ENCODE results near the gene OCRL.

OCRL gene

GRCh38 chrX:129609395-129609794, 69.3 kb downstream of the OCRL start:
- no peak overlapping the region for H4K91ac ChIP-seq (ENCODE audit: low read length)
- H2AFZ ChIP-seq (ENCODE audit: low read depth, low read length): no peak overlapping the region
- H3K27ac ChIP-seq (ENCODE audit: low read length, poor library complexity, severe bottlenecking): no peak overlapping the region
- H2BK5ac ChIP-seq (ENCODE audit: low read depth, low read length, poor library complexity, severe bottlenecking): no peak overlapping the region
- peaks cover 0 to 48% of the 10 kb centered on the region in 2 experiments for H3K27me3 ChIP-seq (ENCODE audit: control insufficient read depth in 1 of 2, insufficient read depth in 1 of 2, low read length in 2 of 2)
- no peak overlapping the region for H2BK12ac ChIP-seq (ENCODE audit: low read length in 2 of 2)
- H3K9ac ChIP-seq (ENCODE audit: low read length): no peak overlapping the region
- 91% methylated on average over 1 of the region's 1 CpG for WGBS
- H3K36me3 ChIP-seq (ENCODE audit: control insufficient read depth in 1 of 2, insufficient read depth in 2 of 2, low read depth in 1 of 2, low read length in 2 of 2): no peaks in the 10 kb centered on the region
- H2BK15ac ChIP-seq (ENCODE audit: low read depth, poor library complexity, severe bottlenecking): no peak overlapping the region
- no peak overlapping the region for H2AK5ac ChIP-seq (ENCODE audit: low read length, severe bottlenecking)
- H3K4ac ChIP-seq (ENCODE audit: low read depth in 1 of 2, low read length in 2 of 2): no peak overlapping the region
- no peak overlapping the region for H3K23ac ChIP-seq (ENCODE audit: low read length in 2 of 2)
- peaks cover 4% of the 10 kb centered on the region for H3K4me1 ChIP-seq (ENCODE audit: control insufficient read depth, insufficient read depth, low read depth, low read length)
- no peak overlapping the region for H4K8ac ChIP-seq (ENCODE audit: low read length)
- H3K4me2 ChIP-seq (ENCODE audit: low read length, poor library complexity, severe bottlenecking): no peak overlapping the region
- H3K14ac ChIP-seq (ENCODE audit: low read length in 2 of 2): no peak overlapping the region
- DNase-seq: no peak
- H3K4me3 ChIP-seq (ENCODE audit: insufficient read depth in 1 of 2, low read depth in 1 of 2, low read length in 2 of 2): no peak overlapping the region
- H3K9me3 ChIP-seq (ENCODE audit: control insufficient read depth, low read length): peaks cover 5% of the 10 kb centered on the region
- H3K79me1 ChIP-seq (replicated peaks; ENCODE audit: low read length, poor library complexity, severe bottlenecking): no peaks in the 10 kb centered on the region
- no peak overlapping the region for H2BK120ac ChIP-seq (ENCODE audit: low read depth, low read length)
- H3K18ac ChIP-seq (ENCODE audit: low read depth in 1 of 2, low read length in 2 of 2): no peak overlapping the region

GRCh38 chrX:129612396-129612795, 72.3 kb downstream of the OCRL start:
- no peak overlapping the region for H3K4ac ChIP-seq (ENCODE audit: low read depth in 1 of 2, low read length in 2 of 2)
- H3K4me3 ChIP-seq (ENCODE audit: insufficient read depth in 1 of 2, low read depth in 1 of 2, low read length in 2 of 2): no peak overlapping the region
- H3K27me3 ChIP-seq (ENCODE audit: control insufficient read depth in 1 of 2, insufficient read depth in 1 of 2, low read length in 2 of 2): peaks cover 0 to 57% of the 10 kb centered on the region in 2 experiments
- H2BK12ac ChIP-seq (ENCODE audit: low read length in 2 of 2): no peak overlapping the region
- 95% methylated on average over 2 of the region's 2 CpGs for WGBS
- H3K79me1 ChIP-seq (replicated peaks; ENCODE audit: low read length, poor library complexity, severe bottlenecking): no peaks in the 10 kb centered on the region
- no peak overlapping the region for H2BK5ac ChIP-seq (ENCODE audit: low read depth, low read length, poor library complexity, severe bottlenecking)
- H3K9ac ChIP-seq (ENCODE audit: low read length): no peak overlapping the region
- H2BK120ac ChIP-seq (ENCODE audit: low read depth, low read length): no peak overlapping the region
- no peak for DNase-seq
- no peak overlapping the region for H3K4me2 ChIP-seq (ENCODE audit: low read length, poor library complexity, severe bottlenecking)
- no peak overlapping the region for H2AK5ac ChIP-seq (ENCODE audit: low read length, severe bottlenecking)
- no peak overlapping the region for H4K8ac ChIP-seq (ENCODE audit: low read length)
- peak overlapping the region; percentile 90 for H2BK15ac ChIP-seq (ENCODE audit: low read depth, poor library complexity, severe bottlenecking)
- peaks cover 5% of the 10 kb centered on the region for H3K9me3 ChIP-seq (ENCODE audit: control insufficient read depth, low read length)
- no peaks in the 10 kb centered on the region for H3K36me3 ChIP-seq (ENCODE audit: control insufficient read depth in 1 of 2, insufficient read depth in 2 of 2, low read depth in 1 of 2, low read length in 2 of 2)
- H4K91ac ChIP-seq (ENCODE audit: low read length): no peak overlapping the region
- H3K4me1 ChIP-seq (ENCODE audit: control insufficient read depth, insufficient read depth, low read depth, low read length): no peaks in the 10 kb centered on the region
- no peak overlapping the region for H3K23ac ChIP-seq (ENCODE audit: low read length in 2 of 2)
- H2AFZ ChIP-seq (ENCODE audit: low read depth, low read length): no peak overlapping the region
- H3K14ac ChIP-seq (ENCODE audit: low read length in 2 of 2): no peak overlapping the region
- peak overlapping the region in 1 of 2 experiments; percentile 8 for H3K18ac ChIP-seq (ENCODE audit: low read depth in 1 of 2, low read length in 2 of 2)
- no peak overlapping the region for H3K27ac ChIP-seq (ENCODE audit: low read length, poor library complexity, severe bottlenecking)

- H3K4me1 ChIP-seq (ENCODE audit: control insufficient read depth, insufficient read depth, low read depth, low read length): no peaks in the 10 kb centered on the region
- H3K9me3 ChIP-seq (ENCODE audit: control insufficient read depth, low read length): peaks cover 5% of the 10 kb centered on the region
- H2BK120ac ChIP-seq (ENCODE audit: low read depth, low read length): no peak overlapping the region
- no peak overlapping the region for H3K4ac ChIP-seq (ENCODE audit: low read depth in 1 of 2, low read length in 2 of 2)
- no peak overlapping the region for H2BK12ac ChIP-seq (ENCODE audit: low read length in 2 of 2)
- H3K4me2 ChIP-seq (ENCODE audit: low read length, poor library complexity, severe bottlenecking): no peak overlapping the region
- no peak overlapping the region for H4K8ac ChIP-seq (ENCODE audit: low read length)
- H3K9ac ChIP-seq (ENCODE audit: low read length): no peak overlapping the region
- no peak overlapping the region for H2BK5ac ChIP-seq (ENCODE audit: low read depth, low read length, poor library complexity, severe bottlenecking)
- H3K36me3 ChIP-seq (ENCODE audit: control insufficient read depth in 1 of 2, insufficient read depth in 2 of 2, low read depth in 1 of 2, low read length in 2 of 2): no peaks in the 10 kb centered on the region
- no peak overlapping the region for H4K91ac ChIP-seq (ENCODE audit: low read length)
- peaks cover 0 to 51% of the 10 kb centered on the region in 2 experiments for H3K27me3 ChIP-seq (ENCODE audit: control insufficient read depth in 1 of 2, insufficient read depth in 1 of 2, low read length in 2 of 2)
- no peak overlapping the region for H3K23ac ChIP-seq (ENCODE audit: low read length in 2 of 2)
- no peak overlapping the region for H3K27ac ChIP-seq (ENCODE audit: low read length, poor library complexity, severe bottlenecking)
- H3K14ac ChIP-seq (ENCODE audit: low read length in 2 of 2): no peak overlapping the region
- H3K79me1 ChIP-seq (replicated peaks; ENCODE audit: low read length, poor library complexity, severe bottlenecking): no peaks in the 10 kb centered on the region
- no peak overlapping the region for H3K4me3 ChIP-seq (ENCODE audit: insufficient read depth in 1 of 2, low read depth in 1 of 2, low read length in 2 of 2)
- H2BK15ac ChIP-seq (ENCODE audit: low read depth, poor library complexity, severe bottlenecking): no peak overlapping the region
- DNase-seq: peak; percentile 48
- no peak overlapping the region for H2AK5ac ChIP-seq (ENCODE audit: low read length, severe bottlenecking)
- no peak overlapping the region for H2AFZ ChIP-seq (ENCODE audit: low read depth, low read length)
- no peak overlapping the region for H3K18ac ChIP-seq (ENCODE audit: low read depth in 1 of 2, low read length in 2 of 2)
Observed at GRCh38 chrX:129613596-129613995, 73.5 kb downstream of the OCRL start.

- Histone ChIP-seq H4K91ac (ENCODE audit: low read length) (no peak overlapping the region), H3K9ac (ENCODE audit: low read length) (no peak overlapping the region), H3K27ac (ENCODE audit: low read length, poor library complexity, severe bottlenecking) (no peak overlapping the region), H3K9me3 (ENCODE audit: control insufficient read depth, low read length) (peaks cover 5% of the 10 kb centered on the region), H3K14ac (ENCODE audit: low read length in 2 of 2) (no peak overlapping the region), H3K4ac (ENCODE audit: low read depth in 1 of 2, low read length in 2 of 2) (no peak overlapping the region), H3K23ac (ENCODE audit: low read length in 2 of 2) (no peak overlapping the region), H2BK5ac (ENCODE audit: low read depth, low read length, poor library complexity, severe bottlenecking) (no peak overlapping the region), H3K18ac (ENCODE audit: low read depth in 1 of 2, low read length in 2 of 2) (peak overlapping the region in 1 of 2 experiments; percentile 34), H3K4me1 (ENCODE audit: control insufficient read depth, insufficient read depth, low read depth, low read length) (no peaks in the 10 kb centered on the region), H2AFZ (ENCODE audit: low read depth, low read length) (no peak overlapping the region), H2BK12ac (ENCODE audit: low read length in 2 of 2) (peak overlapping the region in 1 of 2 experiments; percentile 31), H3K79me1 (replicated peaks; ENCODE audit: low read length, poor library complexity, severe bottlenecking) (no peaks in the 10 kb centered on the region), H4K8ac (ENCODE audit: low read length) (no peak overlapping the region), H2BK15ac (ENCODE audit: low read depth, poor library complexity, severe bottlenecking) (no peak overlapping the region), H2AK5ac (ENCODE audit: low read length, severe bottlenecking) (no peak overlapping the region), H3K4me3 (ENCODE audit: insufficient read depth in 1 of 2, low read depth in 1 of 2, low read length in 2 of 2) (no peak overlapping the region), H2BK120ac (ENCODE audit: low read depth, low read length) (no peak overlapping the region), H3K27me3 (ENCODE audit: control insufficient read depth in 1 of 2, insufficient read depth in 1 of 2, low read length in 2 of 2) (peaks cover 0 to 53% of the 10 kb centered on the region in 2 experiments), H3K36me3 (ENCODE audit: control insufficient read depth in 1 of 2, insufficient read depth in 2 of 2, low read depth in 1 of 2, low read length in 2 of 2) (no peaks in the 10 kb centered on the region), H3K4me2 (ENCODE audit: low read length, poor library complexity, severe bottlenecking) (no peak overlapping the region)
- DNase-seq: no peak
- WGBS: 88% methylated on average over 4 of the region's 5 CpGs
Observed at GRCh38 chrX:129614481-129615255, 74.6 kb downstream of the OCRL start.

Data from mesenchymal stem cell (in vitro differentiated cells and primary cell).